IMR-90 (cell line): Measurements from ENCODE around the gene APOA4. TPM values are rescaled to one million over a fixed set of nuclear protein-coding genes. Genes with fewer than 3 reads are reported as not detected.

Source experiments
- ATAC-seq: fragments of 200-7000 bp; cut with Tn5 transposase; 2 replicates; pipeline ENCODE4 v1.9.1; 2020; ENCODE audit warnings: low read depth, mild to moderate bottlenecking, moderate library complexity
- BruUV-seq: library from RNA; stranded (reverse); fragments of 400-500 nt; replicated peaks from 2 replicates; lab custom pipeline; 2021; lab: Mats Ljungman, UMichigan
- CTCF ChIA-PET: fragments of 300-600 bp; formaldehyde crosslinking; extraction: SDS; loops from one replicate; lab custom pipeline; 2021; ENCODE audit warnings: antibody characterized with exemption; lab: Yijun Ruan, JAX
- POLR2A ChIA-PET: fragments of 300-600 bp; sonication (Branson Sonifier 250); formaldehyde crosslinking; loops from one replicate; lab custom pipeline; 2022; ENCODE audit warnings: antibody characterized with exemption; ENCODE audit not compliant: unreplicated experiment; lab: Charles Lee
- DNase-seq: peaks from one replicate; pipeline ENCODE4 v3.0.0; 2013
- H2AFZ ChIP-seq: replicated peaks from 2 replicates; pipeline ENCODE3; 2013; ENCODE audit warnings: low read length, mild to moderate bottlenecking; ENCODE audit not compliant: poor library complexity
- H2AK5ac ChIP-seq: 2 replicates; pipeline ENCODE4 v1.6.1; 2013; ENCODE audit warnings: low read depth, low read length, inconsistent platforms
- H2AK9ac ChIP-seq: replicated peaks from 2 replicates; pipeline ENCODE3; 2013; ENCODE audit warnings: mild to moderate bottlenecking, low read depth, low read length, moderate library complexity; ENCODE audit not compliant: poor library complexity
- H2BK120ac ChIP-seq: 2 replicates; pipeline ENCODE4 v1.6.1; 2013; ENCODE audit warnings: low read depth, low read length, inconsistent platforms
- H2BK15ac ChIP-seq: 3 replicates; pipeline ENCODE4 v1.6.1; 2013; ENCODE audit warnings: low read depth, low read length, inconsistent platforms
- H2BK20ac ChIP-seq: 2 replicates; pipeline ENCODE4 v1.6.1; 2013; ENCODE audit warnings: low read depth, mild to moderate bottlenecking, inconsistent platforms, low read length, moderate library complexity
- H2BK5ac ChIP-seq: 2 replicates; pipeline ENCODE4 v1.6.1; 2013; ENCODE audit warnings: mild to moderate bottlenecking, low read depth, low read length, inconsistent platforms; ENCODE audit not compliant: poor library complexity, severe bottlenecking
- H3K14ac ChIP-seq: replicated peaks from 2 replicates; pipeline ENCODE4 v1.6.1; 2013; ENCODE audit warnings: low read depth, low read length, inconsistent platforms
- H3K18ac ChIP-seq: 2 replicates; pipeline ENCODE4 v1.6.1; 2013; ENCODE audit warnings: low read depth, low read length, control low read depth
- H3K23ac ChIP-seq: 2 replicates; pipeline ENCODE4 v1.6.1; 2013; ENCODE audit warnings: low read depth, low read length, inconsistent platforms
- H3K27ac ChIP-seq: 2 replicates; pipeline ENCODE4 v1.5.1; 2013; ENCODE audit warnings: mild to moderate bottlenecking, control low read depth, low read length; ENCODE audit not compliant: insufficient read depth
- H3K27me3 ChIP-seq: 2 replicates; pipeline ENCODE4 v1.6.1; 2013; ENCODE audit warnings: low read length; ENCODE audit not compliant: control insufficient read depth, insufficient read depth
- H3K36me3 ChIP-seq: 2 replicates; pipeline ENCODE4 v1.6.1; 2013; ENCODE audit warnings: low read length, mixed read lengths; ENCODE audit not compliant: control insufficient read depth, insufficient read depth
- H3K4ac ChIP-seq: 2 replicates; pipeline ENCODE4 v1.6.1; 2013; ENCODE audit warnings: low read depth, low read length, inconsistent platforms
- H3K4me1 ChIP-seq: 2 replicates; pipeline ENCODE4 v1.6.1; 2013; ENCODE audit warnings: low read length, mixed read lengths; ENCODE audit not compliant: control insufficient read depth, insufficient read depth
- H3K4me2 ChIP-seq: 2 replicates; pipeline ENCODE4 v1.6.1; 2013; ENCODE audit warnings: low read depth, mild to moderate bottlenecking, control low read depth, low read length, moderate library complexity
- H3K4me3 ChIP-seq: 2 replicates; pipeline ENCODE4 v1.5.1; 2013; ENCODE audit warnings: low read depth, mild to moderate bottlenecking, control low read depth, low read length, moderate library complexity; ENCODE audit not compliant: insufficient read depth
- H3K56ac ChIP-seq: 2 replicates; pipeline ENCODE4 v1.6.1; 2013; ENCODE audit warnings: low read length, inconsistent platforms; ENCODE audit not compliant: insufficient read depth; ENCODE audit errors: extremely low read depth
- H3K79me1 ChIP-seq, 2 experiments: 2 replicates each; pipeline ENCODE4 v1.6.1; 2013; ENCODE audit warnings: low read length in 2 of 2, inconsistent platforms in 1 of 2, low read depth in 1 of 2
- H3K9ac ChIP-seq: 2 replicates; pipeline ENCODE4 v1.6.1; 2013; ENCODE audit warnings: low read depth, low read length, control low read depth
- H3K9me1 ChIP-seq: 2 replicates; pipeline ENCODE4 v1.6.1; 2013; ENCODE audit warnings: low read length, inconsistent platforms; ENCODE audit not compliant: insufficient read depth
- H3K9me3 ChIP-seq: 2 replicates; pipeline ENCODE4 v1.6.1; 2013; ENCODE audit warnings: low read length; ENCODE audit not compliant: control insufficient read depth, insufficient read depth
- H4K20me1 ChIP-seq: 2 replicates; pipeline ENCODE4 v1.6.1; 2013; ENCODE audit warnings: low read length, inconsistent platforms; ENCODE audit not compliant: insufficient read depth
- H4K5ac ChIP-seq: 2 replicates; pipeline ENCODE4 v1.6.1; 2013; ENCODE audit warnings: mild to moderate bottlenecking, low read depth, low read length, control low read depth
- H4K8ac ChIP-seq, 2 experiments: 2 replicates each; pipeline ENCODE4 v1.6.1; 2013; ENCODE audit warnings: low read depth in 2 of 2, low read length in 2 of 2, control low read depth in 1 of 2, inconsistent platforms in 1 of 2
- H4K91ac ChIP-seq: 2 replicates; pipeline ENCODE4 v1.6.1; 2013; ENCODE audit warnings: low read depth, low read length, inconsistent platforms; ENCODE audit not compliant: insufficient read depth
- BHLHE40 ChIP-seq: fragments of 150-350 bp; IDR thresholded peaks from 2 replicates; pipeline ENCODE4 v1.6.1; 2016; ENCODE audit warnings: mild to moderate bottlenecking, low read depth, low read length
- CEBPB ChIP-seq: IDR thresholded peaks from 2 replicates; pipeline ENCODE4 v1.6.1; 2012; ENCODE audit warnings: low read depth, low read length, improper control_type of control experiment
- CHD1 ChIP-seq: IDR thresholded peaks from 2 replicates; pipeline ENCODE4 v1.6.1; 2012; ENCODE audit warnings: low read depth, low read length, improper control_type of control experiment
- FOS ChIP-seq: fragments of 150-350 bp; IDR thresholded peaks from 2 replicates; pipeline ENCODE4 v1.6.1; 2016; ENCODE audit warnings: low read depth, low read length
- MAFK ChIP-seq: IDR thresholded peaks from 2 replicates; pipeline ENCODE4 v1.6.1; 2012; ENCODE audit warnings: low read depth, low read length, improper control_type of control experiment
- MAZ ChIP-seq: IDR thresholded peaks from 2 replicates; pipeline ENCODE4 v1.6.1; 2012; ENCODE audit warnings: low read depth, mild to moderate bottlenecking, low read length, improper control_type of control experiment, moderate library complexity, borderline replicate concordance
- MXI1 ChIP-seq: IDR thresholded peaks from 2 replicates; pipeline ENCODE4 v1.6.1; 2012; ENCODE audit warnings: low read depth, mild to moderate bottlenecking, low read length, moderate library complexity, borderline replicate concordance
- NFE2L2 ChIP-seq: fragments of 150-350 bp; IDR thresholded peaks from 2 replicates; pipeline ENCODE4 v1.6.1; 2016; ENCODE audit warnings: low read depth, mild to moderate bottlenecking, low read length
- POLR2A ChIP-seq: IDR thresholded peaks from 2 replicates; pipeline ENCODE4 v1.6.1; 2012; ENCODE audit warnings: mild to moderate bottlenecking, low read depth, low read length
- RAD21 ChIP-seq: IDR thresholded peaks from 2 replicates; pipeline ENCODE4 v1.6.1; 2012; ENCODE audit warnings: low read length, improper control_type of control experiment
- RCOR1 ChIP-seq: IDR thresholded peaks from 2 replicates; pipeline ENCODE4 v1.6.1; 2012; ENCODE audit warnings: mild to moderate bottlenecking, low read length, improper control_type of control experiment; ENCODE audit not compliant: insufficient replicate concordance
- RFX5 ChIP-seq: IDR thresholded peaks from 2 replicates; pipeline ENCODE4 v1.8.0; 2012; ENCODE audit warnings: low read depth, mild to moderate bottlenecking, low read length, moderate library complexity
- SMC3 ChIP-seq: fragments of 150-350 bp; IDR thresholded peaks from 2 replicates; pipeline ENCODE4 v1.6.1; 2016; ENCODE audit warnings: low read depth, mild to moderate bottlenecking, antibody characterized with exemption, low read length, moderate library complexity
- WGBS, 2 experiments: methylation state at CpG; one replicate each; pipeline versions ENCODE4 v1.1.5 to v1.1.7; 2013; ENCODE audit warnings: missing lambda C conversion rate in 2 of 2; ENCODE audit not compliant: insufficient read length in 1 of 2; ENCODE audit errors: extremely low coverage in 2 of 2; 5-methylcytosine and 5-hydroxymethylcytosine counted together
- dilution Hi-C: fragments of 300-500 bp; cut with HindIII; formaldehyde crosslinking; loops from one replicate; pipeline ENCODE4 v1.14.3; 2018; ENCODE audit warnings: low sequenced_read_pairs; ENCODE audit not compliant: unreplicated experiment
- in situ Hi-C: fragments of 300-500 bp; cut with MboI; formaldehyde crosslinking; loops from 3 replicates; pipeline ENCODE4 v1.14.3; 2019; ENCODE audit warnings: low sequenced_read_pairs, inconsistent platforms, mixed read lengths
- intact Hi-C: fragments of 100-400 bp; cut with micrococcal nuclease; formaldehyde crosslinking; loops from 2 replicates; pipeline ENCODE4 v1.10.0; 2022
- polyA plus RNA-seq, 3 experiments: library from polyadenylated mRNA; depleted of rRNA; stranded (reverse); fragments of >200 nt; gene quantifications; 2 replicates each; pipeline ENCODE4 v1.2.3, GENCODE V29; 2012; ENCODE audit warnings: low replicate concordance in 1 of 3
- total RNA-seq: library from RNA; depleted of rRNA; stranded (reverse); fragments of >200 nt; gene quantifications from 2 replicates; pipeline ENCODE4 v1.2.3, GENCODE V29; 2012
- TF ChIP-seq, protein P1 (sequence below): fragments of 150-350 bp; IDR thresholded peaks from 2 replicates; pipeline ENCODE4 v1.6.1; 2017; ENCODE audit warnings: mild to moderate bottlenecking, antibody characterized with exemption, low read length, low read depth
- TF ChIP-seq, protein P2 (sequence below): fragments of 150-350 bp; IDR thresholded peaks from 2 replicates; pipeline ENCODE4 v1.6.1; 2016; ENCODE audit warnings: low read depth, mild to moderate bottlenecking, low read length, moderate library complexity, borderline replicate concordance
- TF ChIP-seq, protein P3 (sequence below): conservative IDR thresholded peaks from 2 replicates; pipeline ENCODE4 v1.5.1; 2012; ENCODE audit warnings: mild to moderate bottlenecking, low read depth, low read length, improper control_type of control experiment

Gene APOA4
- total and polyA plus RNA-seq, 2 of the 4 experiments (the other 2 are of a cell fraction) = not detected

DNA sequence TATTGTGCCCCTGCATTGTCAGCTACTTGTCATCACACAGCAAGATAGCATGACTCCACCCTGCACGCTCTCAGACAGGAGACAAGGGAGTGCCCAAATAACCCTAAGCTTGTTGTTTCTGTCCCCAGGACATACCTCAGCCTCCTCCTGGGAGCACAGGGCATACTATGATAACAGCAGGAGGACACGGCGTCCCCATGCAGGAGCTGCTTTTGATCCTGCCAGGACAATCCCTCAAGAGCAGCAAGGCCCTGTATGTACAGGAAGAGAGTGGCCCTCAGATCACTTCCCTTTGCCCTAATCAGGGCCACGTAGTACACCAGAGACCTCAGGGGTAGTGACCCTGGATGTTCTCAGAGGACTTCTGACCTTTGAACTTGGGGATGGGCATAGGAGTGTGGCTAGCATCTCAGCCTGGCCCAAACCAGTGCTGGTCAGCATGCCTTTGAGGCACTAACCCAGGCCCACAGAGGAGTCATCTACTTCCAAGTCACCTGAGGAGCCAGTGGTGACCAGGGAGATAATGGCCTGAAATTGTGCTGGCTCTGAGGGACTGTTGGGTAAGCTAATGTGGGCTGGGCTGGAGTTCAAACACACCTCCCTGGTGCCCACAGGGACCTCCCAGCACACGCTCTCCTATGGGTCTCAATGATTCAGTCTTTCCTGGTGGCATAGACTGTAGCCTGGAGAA is 9.2 kb downstream of the APOA4 start:
- H3K56ac ChIP-seq = no peak overlapping the region
- H3K36me3 ChIP-seq = no peaks in the 10 kb centered on the region
- POLR2A ChIA-PET = no interaction called here

More for the DNA sequence above, 9.2 kb downstream of the APOA4 start:
- Histone ChIP-seq H2BK5ac (no peak overlapping the region), H3K4me1 (peaks cover 3% of the 10 kb centered on the region; the same call in 1 of the 2 replicates), H3K27me3 (peaks cover 4% of the 10 kb centered on the region; the same call in 1 of the 2 replicates), H3K18ac (no peak overlapping the region), H2BK20ac (no peak overlapping the region), H2AK5ac (no peak overlapping the region), H2AK9ac (peak overlapping the region; percentile 23), H3K23ac (no peak overlapping the region), H4K91ac (no peak overlapping the region), H4K5ac (no peak overlapping the region), H3K9ac (no peak overlapping the region), H4K8ac (no peak overlapping the region), H2BK15ac (no peak overlapping the region), H3K79me1 (no peaks in the 10 kb centered on the region), H3K14ac (no peak overlapping the region), H3K4me3 (no peak overlapping the region), H3K4ac (no peak overlapping the region), H2BK120ac (no peak overlapping the region), H3K4me2 (no peak overlapping the region), H2AFZ (no peak overlapping the region), H3K9me1 (no peaks in the 10 kb centered on the region), H4K20me1 (no peaks in the 10 kb centered on the region), H3K9me3 (peaks cover 3% of the 10 kb centered on the region), H3K27ac (no peak overlapping the region)
- TF ChIP-seq RAD21 = no peak
- TF ChIP-seq, protein P1, sequence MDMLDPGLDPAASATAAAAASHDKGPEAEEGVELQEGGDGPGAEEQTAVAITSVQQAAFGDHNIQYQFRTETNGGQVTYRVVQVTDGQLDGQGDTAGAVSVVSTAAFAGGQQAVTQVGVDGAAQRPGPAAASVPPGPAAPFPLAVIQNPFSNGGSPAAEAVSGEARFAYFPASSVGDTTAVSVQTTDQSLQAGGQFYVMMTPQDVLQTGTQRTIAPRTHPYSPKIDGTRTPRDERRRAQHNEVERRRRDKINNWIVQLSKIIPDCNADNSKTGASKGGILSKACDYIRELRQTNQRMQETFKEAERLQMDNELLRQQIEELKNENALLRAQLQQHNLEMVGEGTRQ = no peak
- TF ChIP-seq CHD1 = no peak
- TF ChIP-seq SMC3 = no peak
- TF ChIP-seq RCOR1 = no peak
- TF ChIP-seq, protein P2, sequence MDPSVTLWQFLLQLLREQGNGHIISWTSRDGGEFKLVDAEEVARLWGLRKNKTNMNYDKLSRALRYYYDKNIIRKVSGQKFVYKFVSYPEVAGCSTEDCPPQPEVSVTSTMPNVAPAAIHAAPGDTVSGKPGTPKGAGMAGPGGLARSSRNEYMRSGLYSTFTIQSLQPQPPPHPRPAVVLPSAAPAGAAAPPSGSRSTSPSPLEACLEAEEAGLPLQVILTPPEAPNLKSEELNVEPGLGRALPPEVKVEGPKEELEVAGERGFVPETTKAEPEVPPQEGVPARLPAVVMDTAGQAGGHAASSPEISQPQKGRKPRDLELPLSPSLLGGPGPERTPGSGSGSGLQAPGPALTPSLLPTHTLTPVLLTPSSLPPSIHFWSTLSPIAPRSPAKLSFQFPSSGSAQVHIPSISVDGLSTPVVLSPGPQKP = no peak
- TF ChIP-seq NFE2L2 = no peak
- TF ChIP-seq POLR2A = no peak
- no peak for TF ChIP-seq BHLHE40
- no peak for TF ChIP-seq MXI1
- no peak for TF ChIP-seq MAFK
- TF ChIP-seq CEBPB = no peak
- TF ChIP-seq, protein P3, sequence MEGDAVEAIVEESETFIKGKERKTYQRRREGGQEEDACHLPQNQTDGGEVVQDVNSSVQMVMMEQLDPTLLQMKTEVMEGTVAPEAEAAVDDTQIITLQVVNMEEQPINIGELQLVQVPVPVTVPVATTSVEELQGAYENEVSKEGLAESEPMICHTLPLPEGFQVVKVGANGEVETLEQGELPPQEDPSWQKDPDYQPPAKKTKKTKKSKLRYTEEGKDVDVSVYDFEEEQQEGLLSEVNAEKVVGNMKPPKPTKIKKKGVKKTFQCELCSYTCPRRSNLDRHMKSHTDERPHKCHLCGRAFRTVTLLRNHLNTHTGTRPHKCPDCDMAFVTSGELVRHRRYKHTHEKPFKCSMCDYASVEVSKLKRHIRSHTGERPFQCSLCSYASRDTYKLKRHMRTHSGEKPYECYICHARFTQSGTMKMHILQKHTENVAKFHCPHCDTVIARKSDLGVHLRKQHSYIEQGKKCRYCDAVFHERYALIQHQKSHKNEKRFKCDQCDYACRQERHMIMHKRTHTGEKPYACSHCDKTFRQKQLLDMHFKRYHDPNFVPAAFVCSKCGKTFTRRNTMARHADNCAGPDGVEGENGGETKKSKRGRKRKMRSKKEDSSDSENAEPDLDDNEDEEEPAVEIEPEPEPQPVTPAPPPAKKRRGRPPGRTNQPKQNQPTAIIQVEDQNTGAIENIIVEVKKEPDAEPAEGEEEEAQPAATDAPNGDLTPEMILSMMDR = no peak
- TF ChIP-seq RFX5 = no peak
- TF ChIP-seq FOS = no peak
- no peak for TF ChIP-seq MAZ
- intact Hi-C loops = no loop called here
- ATAC-seq = no peak
- in situ Hi-C loops = no loop called here
- dilution Hi-C loops = no loop called here
- WGBS, 2 experiments = 100% methylated on average over 1 of the region's 5 CpGs; no CpG with 5 or more reads in 1 of the 2 experiments
- BruUV-seq = no TSS peak
- CTCF ChIA-PET = interaction anchor here (1.0 kb wide), 1 partner anchor 22 kb away, joined by 4 read pairs; no protein-coding TSS in a partner anchor
- DNase-seq = no peak
